Osteocyte (in vitro differentiated cells): ENCODE measurements around the gene KDF1. TPM values are rescaled to one million over a fixed set of nuclear protein-coding genes. Genes with fewer than 3 reads are reported as not detected.

ENCODE experiments used
- DNase-seq: peaks from one replicate; pipeline ENCODE4 v3.0.0; 2021; ENCODE audit warnings: mixed read lengths; ENCODE audit not compliant: unreplicated experiment; ENCODE audit errors: extremely low spot score
- H3K27ac Mint-ChIP-seq: one replicate; pipeline ENCODE4 v1.8.0; 2021; ENCODE audit warnings: mild to moderate bottlenecking, mixed read lengths; ENCODE audit not compliant: unreplicated experiment
- H3K27me3 Mint-ChIP-seq: one replicate; pipeline ENCODE4 v1.8.0; 2021; ENCODE audit warnings: mixed read lengths; ENCODE audit not compliant: unreplicated experiment
- H3K36me3 Mint-ChIP-seq: one replicate; pipeline ENCODE4 v1.8.0; 2021; ENCODE audit warnings: mixed read lengths; ENCODE audit not compliant: unreplicated experiment
- H3K4me1 Mint-ChIP-seq: one replicate; pipeline ENCODE4 v1.8.0; 2021; ENCODE audit warnings: mixed read lengths; ENCODE audit not compliant: unreplicated experiment
- H3K4me3 Mint-ChIP-seq: one replicate; pipeline ENCODE4 v1.8.0; 2021; ENCODE audit warnings: mild to moderate bottlenecking, moderate library complexity, mixed read lengths; ENCODE audit not compliant: unreplicated experiment
- H3K9me3 Mint-ChIP-seq: one replicate; pipeline ENCODE4 v1.8.0; 2021; ENCODE audit warnings: mixed read lengths; ENCODE audit not compliant: unreplicated experiment
- CTCF ChIP-seq: fragments of 200-600 bp; sonication (generic); IDR thresholded peaks from 2 replicates; pipeline ENCODE4 v1.5.0; 2021; ENCODE audit warnings: antibody characterized with exemption, mild to moderate bottlenecking, moderate library complexity
- long read RNA-seq: library from polyadenylated mRNA; unstranded; transcript quantifications from one replicate; pipeline ENCODE4 v2.0.0, GENCODE V29; 2021
- total RNA-seq: library from RNA; stranded (reverse); gene quantifications from 2 replicates; pipeline ENCODE4 v1.2.1, GENCODE V29; 2021

The KDF1 gene
- total RNA-seq, result not detected in 2 replicates
- long read RNA-seq, result 0 reads

GRCh38 chr1:26959722-26960624, at the start of gene KDF1:
Gene KDF1, minus strand, starts transcription at chr1:26960468. Its CDS starts 8,088 bp downstream, at chr1:26952380.
- no peaks in the 10 kb centered on the region for H3K36me3 Mint-ChIP-seq
- peak within 1 kb of the TSS; percentile 60 for H3K4me3 Mint-ChIP-seq
- DNase-seq, result no peak
- H3K27ac Mint-ChIP-seq, result no peak within 1 kb of the TSS
- peaks cover 6% of the 10 kb centered on the region for H3K4me1 Mint-ChIP-seq
- no peak for TF ChIP-seq CTCF
- peaks cover 56% of the 10 kb centered on the region for H3K27me3 Mint-ChIP-seq
- peaks cover 7% of the 10 kb centered on the region for H3K9me3 Mint-ChIP-seq

- H3K27ac Mint-ChIP-seq, result peak overlapping the region; percentile 56
These were observed 49.4 kb upstream of the KDF1 start for GRCh38 chr1:27009601-27010197.

GRCh38 chr1:27007909-27008582, 47.8 kb upstream of the KDF1 start:
- Mint-ChIP-seq H3K9me3 (no peaks in the 10 kb centered on the region), H3K36me3 (no peaks in the 10 kb centered on the region), H3K27ac (peak overlapping the region; percentile 13), H3K4me3 (no peak overlapping the region), H3K4me1 (peaks cover 58% of the 10 kb centered on the region), H3K27me3 (no peaks in the 10 kb centered on the region)
- TF ChIP-seq CTCF, result no peak
- no peak for DNase-seq

More at GRCh38 chr1:27009601-27010197, 49.4 kb upstream of the KDF1 start:
- Mint-ChIP-seq H3K4me1 (peaks cover 53% of the 10 kb centered on the region), H3K27me3 (no peaks in the 10 kb centered on the region), H3K36me3 (no peaks in the 10 kb centered on the region), H3K9me3 (no peaks in the 10 kb centered on the region), H3K4me3 (no peak overlapping the region)
- no peak for TF ChIP-seq CTCF
- DNase-seq, result no peak

DNA sequence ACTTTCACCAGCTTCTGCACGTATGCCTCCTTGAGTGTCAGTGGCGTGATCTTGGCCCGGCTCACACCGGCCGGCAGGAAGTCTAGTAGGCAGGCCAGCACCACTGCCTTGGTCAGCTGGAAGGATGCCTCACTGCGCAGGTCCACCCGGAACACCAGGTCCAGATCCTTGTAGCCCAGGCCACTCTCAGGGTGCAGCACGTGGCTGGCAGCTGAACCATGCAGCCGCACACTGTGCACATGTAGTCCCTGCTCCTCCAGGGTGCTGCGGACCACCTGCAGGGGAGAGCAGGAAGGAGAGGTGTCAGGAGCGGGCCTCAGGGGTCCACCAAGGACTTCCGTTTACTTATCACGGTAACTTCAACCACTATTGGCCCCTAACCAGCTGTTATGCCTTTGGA, 46.4 kb upstream of the KDF1 start:
- H3K27ac Mint-ChIP-seq, result no peak overlapping the region
- DNase-seq, result no peak
- H3K27me3 Mint-ChIP-seq, result no peaks in the 10 kb centered on the region
- H3K4me1 Mint-ChIP-seq, result peaks cover 56% of the 10 kb centered on the region
- H3K36me3 Mint-ChIP-seq, result no peaks in the 10 kb centered on the region
- no peak for TF ChIP-seq CTCF
- no peak overlapping the region for H3K4me3 Mint-ChIP-seq
- H3K9me3 Mint-ChIP-seq, result no peaks in the 10 kb centered on the region
